GM21723 (cell line): ENCODE measurements around the gene CALM1.

Source experiments
- ATAC-seq: cut with Tn5 transposase; IDR thresholded peaks from one replicate; pipeline ENCODE4 v1.9.1; 2021; ENCODE audit warnings: mild to moderate bottlenecking, moderate library complexity; ENCODE audit not compliant: unreplicated experiment

CALM1 gene

GRCh38 chr14:90440592-90440991 is 43.8 kb downstream of the CALM1 start:
- ATAC-seq = no peak

- no peak for ATAC-seq
Observed at GRCh38 chr14:90442388-90442787, 45.6 kb downstream of the CALM1 start.

GRCh38 chr14:90443161-90444076 is 46.6 kb downstream of the CALM1 start:
- no peak for ATAC-seq

- ATAC-seq = no peak
Observed at GRCh38 chr14:90444077-90444696, 47.4 kb downstream of the CALM1 start.

GRCh38 chr14:90445011-90445410 is 48.2 kb downstream of the CALM1 start:
- no peak for ATAC-seq

- ATAC-seq = no peak
Observed at GRCh38 chr14:90446405-90446804, 49.6 kb downstream of the CALM1 start.

GRCh38 chr14:90447720-90448497 is 51.1 kb downstream of the CALM1 start:
- ATAC-seq = no peak

- no peak for ATAC-seq
Observed at GRCh38 chr14:90449411-90449810, 52.6 kb downstream of the CALM1 start.

- ATAC-seq = no peak
Observed at GRCh38 chr14:90450151-90450550, 53.3 kb downstream of the CALM1 start.

- ATAC-seq = no peak
Observed at GRCh38 chr14:90450667-90451066, 53.8 kb downstream of the CALM1 start.

- no peak for ATAC-seq
Observed at GRCh38 chr14:90451443-90451842, 54.6 kb downstream of the CALM1 start.

GRCh38 chr14:90451961-90452360 is 55.1 kb downstream of the CALM1 start:
- ATAC-seq = no peak

GRCh38 chr14:90452366-90452765 is 55.5 kb downstream of the CALM1 start:
- ATAC-seq = no peak

GRCh38 chr14:90453401-90453951 is 56.6 kb downstream of the CALM1 start:
- ATAC-seq = no peak

GRCh38 chr14:90454041-90455000 is 57.5 kb downstream of the CALM1 start:
- no peak for ATAC-seq

GRCh38 chr14:90455100-90455571 is 58.3 kb downstream of the CALM1 start:
- ATAC-seq = no peak

- ATAC-seq = no peak
Observed at GRCh38 chr14:90456551-90456950, 59.7 kb downstream of the CALM1 start.

- ATAC-seq = no peak
Observed at GRCh38 chr14:90457186-90457585, 60.4 kb downstream of the CALM1 start.
